ACHN (cell line): ENCODE measurements around the gene TSC22D4.
"Not testable (repeated sequence)": the region's sequence is repeated elsewhere in the genome, so short reads cannot be mapped to it uniquely, and the experiment has no call there.

ENCODE experiments used
- DNase-seq: peaks from one replicate; pipeline ENCODE4 v3.0.0-alpha.2; 2015
- in situ Hi-C: cut with HindIII; loops from 2 replicates; pipeline ENCODE4 v1.10.0; 2017; ENCODE audit warnings: low sequenced_read_pairs, low pct_ligation_motif_present, low pct_unique_long_range_greater_than_20kb

Gene TSC22D4

DNA sequence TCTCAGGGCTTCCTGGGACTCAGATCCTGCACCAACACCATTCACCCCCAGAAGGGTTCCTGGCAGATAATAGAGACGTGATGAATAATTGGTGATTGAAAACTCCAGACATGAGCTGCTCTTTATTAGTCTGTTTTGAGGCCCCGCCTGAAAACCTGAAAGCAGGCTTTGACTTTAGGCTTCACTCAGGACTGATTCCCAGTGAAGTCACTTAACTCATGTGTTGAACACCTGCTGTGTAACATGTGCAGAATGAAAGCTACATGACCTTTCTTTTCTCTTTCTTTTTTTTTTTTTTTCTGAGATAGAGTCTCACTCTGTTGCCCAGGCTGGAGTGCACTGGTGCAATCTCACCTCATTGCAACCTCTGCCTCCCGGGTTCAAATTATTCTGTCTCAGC is 23.8 kb downstream of the TSC22D4 start:
- no peak for DNase-seq
- in situ Hi-C loops: no loop called here

GRCh38 chr7:100453854-100454253 is 25.2 kb downstream of the TSC22D4 start:
- DNase-seq, in situ Hi-C loops: not testable (repeated sequence)

DNA sequence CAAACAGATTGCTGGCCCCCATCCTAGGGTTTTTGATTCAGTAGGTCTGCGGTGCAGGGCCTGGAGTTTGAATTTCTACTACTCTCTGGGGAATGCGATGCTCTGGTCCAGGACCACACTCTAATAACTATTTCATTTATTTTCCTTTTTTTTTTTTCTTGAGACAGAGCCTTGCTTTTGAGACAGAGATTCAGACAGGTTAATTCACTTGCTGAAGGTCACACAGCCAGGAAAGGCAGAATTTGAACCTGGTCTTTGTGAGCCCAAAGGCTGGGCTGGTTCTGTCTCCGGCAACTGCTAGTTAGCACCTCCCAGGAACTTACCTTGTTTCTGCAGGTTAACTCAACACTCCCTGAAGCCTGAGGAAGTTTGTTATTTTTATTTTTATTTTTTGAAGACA is 26.5 kb downstream of the TSC22D4 start:
- in situ Hi-C loops: no loop called here
- DNase-seq: no peak

- no peak for DNase-seq
- in situ Hi-C loops: no loop called here
These were observed 29.7 kb downstream of the TSC22D4 start for GRCh38 chr7:100449190-100449795.

GRCh38 chr7:100447363-100447762 is 31.7 kb downstream of the TSC22D4 start:
- DNase-seq, in situ Hi-C loops: not testable (repeated sequence)

GRCh38 chr7:100446040-100446439 is 33.0 kb downstream of the TSC22D4 start:
- in situ Hi-C loops: no loop called here
- no peak for DNase-seq

GRCh38 chr7:100444311-100445278 is 34.4 kb downstream of the TSC22D4 start:
- in situ Hi-C loops: no loop called here

GRCh38 chr7:100443096-100443840 is 35.7 kb downstream of the TSC22D4 start:
- DNase-seq: no peak
- in situ Hi-C loops: no loop called here

More at GRCh38 chr7:100444311-100445278, 34.4 kb downstream of the TSC22D4 start:
- no peak for DNase-seq

DNA sequence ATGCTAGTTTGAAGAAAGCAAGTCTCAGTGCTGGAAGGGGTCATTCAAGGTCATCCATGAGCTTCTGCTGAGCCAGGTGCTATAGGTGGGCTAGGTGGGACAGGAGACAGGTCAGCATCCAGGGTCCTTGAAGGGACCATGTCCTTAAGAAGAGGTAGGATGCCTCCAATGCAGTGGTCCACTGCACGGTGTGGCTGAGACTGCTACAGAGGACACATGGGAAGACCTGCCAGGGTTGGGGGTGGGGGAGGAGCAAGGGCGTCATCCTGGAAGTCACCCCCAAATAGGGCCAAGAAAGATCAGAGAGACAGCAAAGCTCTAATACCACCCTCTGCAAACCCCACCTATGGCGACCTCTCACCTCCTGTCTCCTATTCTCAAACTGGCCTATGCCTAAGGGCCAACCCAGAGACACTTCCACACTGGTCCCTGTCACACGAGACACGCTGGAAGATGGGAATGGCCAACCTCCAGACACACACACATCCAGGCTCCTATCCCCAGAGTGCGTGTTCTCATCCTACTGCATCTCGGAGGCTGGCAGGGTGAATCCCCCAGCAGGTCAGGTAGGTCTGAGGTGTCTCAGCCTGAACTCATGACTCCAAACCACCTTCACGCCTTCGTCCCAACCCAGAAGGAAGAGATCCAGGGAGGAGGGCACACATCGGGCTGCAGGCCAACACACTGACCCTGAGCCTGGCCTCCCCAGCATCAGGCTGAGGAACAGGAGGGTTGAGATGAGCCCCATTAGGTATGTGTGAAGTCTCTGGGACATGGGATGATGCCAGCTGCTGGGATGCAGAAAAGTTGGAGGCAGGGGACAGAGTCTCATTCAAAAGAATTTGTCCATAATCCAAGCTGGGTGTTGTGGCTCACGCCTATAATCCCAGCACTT is 37.1 kb downstream of the TSC22D4 start:
- DNase-seq: no peak
- in situ Hi-C loops: no loop called here

GRCh38 chr7:100439244-100439643 is 39.8 kb downstream of the TSC22D4 start:
- in situ Hi-C loops, DNase-seq: not testable (repeated sequence)

GRCh38 chr7:100438731-100439130 is 40.3 kb downstream of the TSC22D4 start:
- in situ Hi-C loops, DNase-seq: not testable (repeated sequence)

- in situ Hi-C loops: no loop called here
- no peak for DNase-seq
These were observed 40.8 kb downstream of the TSC22D4 start for GRCh38 chr7:100438172-100438571.

DNA sequence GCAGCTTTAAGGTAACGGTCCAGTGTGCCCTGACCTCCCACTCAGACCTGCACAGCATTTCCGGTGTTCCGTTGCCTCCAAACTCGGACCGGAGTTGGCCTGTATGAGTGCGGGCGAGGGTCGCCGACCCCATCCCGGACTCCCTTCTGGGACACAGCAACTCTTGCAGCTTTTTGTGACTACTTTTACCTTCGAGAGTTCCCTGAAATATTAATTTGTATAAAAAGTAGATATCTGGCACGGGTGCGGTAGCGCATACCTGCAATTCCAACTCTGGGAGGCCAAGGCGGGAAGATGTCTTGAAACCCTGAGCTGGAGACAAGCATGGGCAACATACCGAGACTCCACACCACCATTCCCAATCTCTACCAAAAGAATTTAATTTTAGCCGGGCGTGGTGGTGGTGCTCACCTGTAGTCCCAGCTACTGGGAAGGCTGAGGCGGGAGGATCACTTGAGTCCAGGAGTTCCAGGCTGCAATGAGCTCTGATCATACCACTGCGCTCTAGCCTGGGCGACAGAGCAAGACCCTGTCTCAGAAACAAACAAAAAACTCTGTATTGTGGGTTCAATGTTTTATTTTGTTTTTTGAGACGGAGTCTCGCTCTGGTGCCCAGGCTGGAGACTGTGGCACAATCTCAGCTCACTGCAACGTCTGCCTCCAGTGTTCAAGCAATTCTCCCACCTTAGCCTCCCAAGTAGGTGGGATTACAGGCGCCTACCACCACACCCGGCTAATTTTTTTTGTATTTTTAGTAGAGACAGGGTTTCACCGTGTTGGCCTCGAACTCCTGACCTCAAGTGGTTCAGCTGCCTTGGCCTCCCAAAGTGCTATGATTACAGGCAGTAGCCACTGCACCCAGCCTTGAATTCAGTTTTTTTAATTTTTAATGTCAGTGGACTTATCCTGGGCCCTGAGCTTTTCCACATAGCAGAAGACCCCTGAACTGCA is 41.6 kb downstream of the TSC22D4 start:
- no peak for DNase-seq
- in situ Hi-C loops: no loop called here

DNA sequence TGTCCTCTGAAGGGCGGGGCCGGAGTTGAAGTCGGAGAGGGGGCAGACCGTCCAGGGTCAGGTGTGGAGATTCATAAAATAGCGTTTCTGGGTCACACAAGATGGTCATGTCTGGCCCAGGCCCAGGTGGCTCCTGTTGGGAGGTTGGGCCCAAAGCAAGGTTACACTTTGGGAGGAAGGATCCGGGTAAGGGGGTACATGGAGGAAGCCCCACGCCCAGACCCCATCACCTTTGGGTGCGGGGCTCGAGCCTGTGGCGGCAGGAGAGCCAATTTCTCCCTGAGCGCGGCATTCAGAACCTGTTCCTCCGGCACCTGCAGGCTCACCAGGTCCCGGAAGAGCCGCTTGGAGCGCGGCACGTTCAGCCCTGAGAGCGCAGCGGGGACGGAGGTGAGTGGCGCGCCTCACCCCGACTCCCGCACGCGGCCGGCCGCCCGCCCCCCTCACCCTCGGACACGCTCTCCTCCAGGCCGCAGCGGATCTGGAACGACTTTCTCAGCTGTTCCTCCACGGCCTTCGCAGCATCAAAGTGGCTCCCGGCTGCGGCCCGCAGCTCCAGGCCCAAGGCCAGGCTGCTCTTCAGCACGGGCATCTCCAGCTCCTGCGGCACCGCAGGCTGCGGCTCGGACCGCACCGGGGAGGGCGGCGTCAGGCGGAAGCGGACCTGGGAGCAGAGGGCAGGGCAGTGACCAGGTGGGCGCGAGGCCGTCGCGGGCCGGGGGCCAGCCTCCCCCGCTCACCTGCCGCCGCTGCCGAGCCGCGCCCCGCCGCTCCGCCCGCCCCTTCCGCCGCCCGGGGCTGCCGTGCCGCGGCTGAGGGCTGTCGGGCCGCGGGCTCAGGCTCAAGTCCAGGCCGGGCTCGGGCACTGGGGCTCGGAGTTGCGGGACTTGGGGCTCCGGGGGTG is 43.4 kb downstream of the TSC22D4 start:
- peak; percentile 50 for DNase-seq
- in situ Hi-C loops: no loop called here

DNA sequence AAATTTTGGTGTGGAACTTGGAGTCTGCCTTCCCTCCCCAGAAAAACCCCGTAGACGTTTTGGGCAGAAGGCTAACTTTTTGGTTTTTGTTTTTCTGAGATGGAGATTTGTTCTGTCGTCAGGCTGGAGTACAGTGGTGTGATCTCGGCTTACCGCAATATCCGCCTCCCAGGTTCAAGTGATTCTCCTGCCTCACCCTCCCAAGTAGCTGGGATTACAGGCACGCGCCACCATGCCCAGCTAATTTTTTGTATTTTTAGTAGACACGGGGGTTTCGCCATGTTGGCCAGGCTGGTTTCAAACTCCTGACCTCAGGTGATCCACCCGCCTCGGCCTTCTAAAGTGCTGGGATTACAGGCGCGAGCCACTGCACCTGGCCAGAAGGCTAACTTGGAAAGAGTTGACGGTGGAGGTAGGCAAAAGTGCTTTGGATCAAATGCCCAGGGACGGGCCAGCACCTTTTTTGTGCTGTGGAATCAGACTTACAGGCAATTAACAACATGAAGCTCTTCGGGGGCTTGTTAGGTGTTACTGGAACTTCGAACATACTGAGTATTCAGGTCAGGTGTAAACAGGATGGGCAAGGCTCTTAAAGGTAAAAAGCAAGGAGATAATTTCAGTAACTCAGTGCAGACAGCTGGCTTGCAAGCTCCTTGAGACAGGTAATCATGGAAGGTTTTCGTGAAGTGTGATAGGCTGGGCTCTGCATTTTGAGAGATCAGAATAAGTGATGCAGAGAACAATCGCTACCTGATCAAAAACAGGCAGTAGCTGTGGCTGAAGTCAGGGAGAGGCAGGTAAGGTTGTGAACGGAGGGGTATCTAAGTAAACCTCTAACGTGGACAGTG is 44.5 kb downstream of the TSC22D4 start:
- in situ Hi-C loops: no loop called here

More for the DNA sequence above, 44.5 kb downstream of the TSC22D4 start:
- no peak for DNase-seq
